Keratinocyte (primary cell): ENCODE measurements around the gene TOMT. TPM values are rescaled to one million over a fixed set of nuclear protein-coding genes. Genes with fewer than 3 reads are reported as not detected.

ENCODE experiments used
- DNase-seq: peaks from one replicate; pipeline ENCODE4 v3.0.0-alpha.2; 2011; ENCODE audit warnings: low read depth, missing footprints, low spot score
- FAIRE-seq: peaks from 2 replicates; lab custom pipeline; 2011; peaks lifted over from hg19 to GRCh38; lab: Jason Lieb, UNC
- H2AFZ ChIP-seq: 2 replicates; pipeline ENCODE4 v1.6.0; 2012; ENCODE audit warnings: low read length, control low read depth, inconsistent platforms; ENCODE audit not compliant: control insufficient read depth
- H3K27ac ChIP-seq: 2 replicates; pipeline ENCODE4 v1.5.1; 2011; ENCODE audit warnings: low read length; ENCODE audit not compliant: control insufficient read depth, insufficient read depth
- H3K27me3 ChIP-seq: 3 replicates; pipeline ENCODE4 v1.6.0; 2011; ENCODE audit warnings: low read length; ENCODE audit not compliant: control insufficient read depth, insufficient read depth; ENCODE audit errors: extremely low read depth
- H3K36me3 ChIP-seq, 2 experiments: 2 replicates in 1 of 2; 3 replicates in 1 of 2; pipeline ENCODE4 v1.5.1; 2011; ENCODE audit warnings: low read length in 2 of 2, mild to moderate bottlenecking in 1 of 2; ENCODE audit not compliant: control insufficient read depth in 2 of 2, insufficient read depth in 2 of 2; ENCODE audit errors: extremely low read depth in 1 of 2
- H3K4me1 ChIP-seq: 3 replicates; pipeline ENCODE4 v1.5.1; 2011; ENCODE audit warnings: low read length; ENCODE audit not compliant: control insufficient read depth, insufficient read depth; ENCODE audit errors: extremely low read depth
- H3K4me2 ChIP-seq: 3 replicates; pipeline ENCODE4 v1.6.0; 2011; ENCODE audit warnings: low read depth, low read length; ENCODE audit not compliant: control insufficient read depth, insufficient read depth; ENCODE audit errors: extremely low read depth
- H3K4me3 ChIP-seq, 3 experiments: fragments of 200-600 bp in 1 of 3; sonication (generic) in 1 of 3; 2 replicates in 2 of 3; 3 replicates in 1 of 3; pipeline ENCODE4 v1.5.1; 2011 to 2016; ENCODE audit warnings: low read length in 3 of 3, mild to moderate bottlenecking in 3 of 3, control low read depth in 2 of 3, inconsistent platforms in 1 of 3, low read depth in 1 of 3, mixed read lengths in 1 of 3, mixed run types in 1 of 3, moderate library complexity in 1 of 3; ENCODE audit not compliant: control insufficient read depth in 2 of 3, insufficient read depth in 2 of 3; ENCODE audit errors: extremely low read depth in 1 of 3
- H3K79me2 ChIP-seq: 2 replicates; pipeline ENCODE4 v1.6.0; 2012; ENCODE audit warnings: low read length; ENCODE audit not compliant: control insufficient read depth, insufficient read depth
- H3K9ac ChIP-seq: 3 replicates; pipeline ENCODE4 v1.6.0; 2011; ENCODE audit warnings: low read length; ENCODE audit not compliant: control insufficient read depth, insufficient read depth; ENCODE audit errors: extremely low read depth
- H3K9me1 ChIP-seq: 3 replicates; pipeline ENCODE4 v1.6.0; 2011; ENCODE audit warnings: low read length; ENCODE audit not compliant: control insufficient read depth, insufficient read depth; ENCODE audit errors: extremely low read depth
- H3K9me3 ChIP-seq: 2 replicates; pipeline ENCODE4 v1.5.1; 2012; ENCODE audit warnings: low read depth, low read length; ENCODE audit not compliant: control insufficient read depth
- H4K20me1 ChIP-seq: 3 replicates; pipeline ENCODE4 v1.6.0; 2011; ENCODE audit warnings: low read length; ENCODE audit not compliant: control insufficient read depth, insufficient read depth; ENCODE audit errors: extremely low read depth
- EZH2 ChIP-seq: IDR thresholded peaks from one replicate; pipeline ENCODE4 v1.6.1; 2012; ENCODE audit warnings: inconsistent platforms, mild to moderate bottlenecking, low read length, moderate library complexity
- dilution Hi-C: fragments of 300-500 bp; cut with MboI; formaldehyde crosslinking; loops from one replicate; pipeline ENCODE4 v1.7.0; 2020; ENCODE audit warnings: low sequenced_read_pairs; ENCODE audit not compliant: extremely low pct_ligation_motif_present
- polyA plus RNA-seq, 5 experiments: library from polyadenylated mRNA; depleted of rRNA in 3 of 5; stranded (reverse) in 3 of 5; stranded (forward) in 1 of 5; unstranded in 1 of 5; fragments of >200 nt; gene quantifications; 1 replicate in 1 of 5; 2 replicates in 3 of 5; 3 replicates in 1 of 5; pipeline versions ENCODE4 v1.2.1 to v1.2.3, GENCODE V29; 2011 to 2012; ENCODE audit warnings: missing spikeins in 2 of 5, low read depth in 1 of 5, low replicate concordance in 1 of 5
- TF ChIP-seq, protein P1 (sequence below), 3 experiments: IDR thresholded peaks in 1 of 3; conservative IDR thresholded peaks in 1 of 3; optimal IDR thresholded peaks in 1 of 3; 2 replicates in 2 of 3; 3 replicates in 1 of 3; pipeline versions ENCODE3 to v1.5.1; 2011; ENCODE audit warnings: low read length in 3 of 3, mild to moderate bottlenecking in 3 of 3, moderate library complexity in 2 of 3, control low read depth in 1 of 3, inconsistent platforms in 1 of 3; ENCODE audit not compliant: insufficient read depth in 2 of 3; ENCODE audit errors: extremely low read depth in 1 of 3

The TOMT gene
- polyA plus RNA-seq, 1 donor (not counting 4 experiments of a cell fraction or from before 2014, with no cell fraction given): not detected

- Histone ChIP-seq H3K4me2 (peak overlapping the region; percentile 97), H3K79me2 (peaks cover 50% of the 10 kb centered on the region), H3K9ac (peak overlapping the region; percentile 87), H2AFZ (peak overlapping the region; percentile 33), H3K4me3 (peak overlapping the region; percentile 73 to 94 (median 94)), H4K20me1 (no peaks in the 10 kb centered on the region), H3K27me3 (no peaks in the 10 kb centered on the region), H3K9me1 (no peaks in the 10 kb centered on the region), H3K9me3 (no peaks in the 10 kb centered on the region), H3K4me1 (peaks cover 48% of the 10 kb centered on the region), H3K27ac (peak overlapping the region; percentile 87), H3K36me3 (no peaks in the 10 kb centered on the region)
- FAIRE-seq (no peak), DNase-seq (no peak)
- dilution Hi-C loops: no loop called here
- TF ChIP-seq EZH2: no peak
- TF ChIP-seq, protein P1, sequence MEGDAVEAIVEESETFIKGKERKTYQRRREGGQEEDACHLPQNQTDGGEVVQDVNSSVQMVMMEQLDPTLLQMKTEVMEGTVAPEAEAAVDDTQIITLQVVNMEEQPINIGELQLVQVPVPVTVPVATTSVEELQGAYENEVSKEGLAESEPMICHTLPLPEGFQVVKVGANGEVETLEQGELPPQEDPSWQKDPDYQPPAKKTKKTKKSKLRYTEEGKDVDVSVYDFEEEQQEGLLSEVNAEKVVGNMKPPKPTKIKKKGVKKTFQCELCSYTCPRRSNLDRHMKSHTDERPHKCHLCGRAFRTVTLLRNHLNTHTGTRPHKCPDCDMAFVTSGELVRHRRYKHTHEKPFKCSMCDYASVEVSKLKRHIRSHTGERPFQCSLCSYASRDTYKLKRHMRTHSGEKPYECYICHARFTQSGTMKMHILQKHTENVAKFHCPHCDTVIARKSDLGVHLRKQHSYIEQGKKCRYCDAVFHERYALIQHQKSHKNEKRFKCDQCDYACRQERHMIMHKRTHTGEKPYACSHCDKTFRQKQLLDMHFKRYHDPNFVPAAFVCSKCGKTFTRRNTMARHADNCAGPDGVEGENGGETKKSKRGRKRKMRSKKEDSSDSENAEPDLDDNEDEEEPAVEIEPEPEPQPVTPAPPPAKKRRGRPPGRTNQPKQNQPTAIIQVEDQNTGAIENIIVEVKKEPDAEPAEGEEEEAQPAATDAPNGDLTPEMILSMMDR (optimal IDR thresholded peaks at IDR 0.05 in 1 of 3, IDR thresholded peaks at IDR 0.05 in 1 of 3, conservative IDR thresholded peaks at IDR 0.05 in 1 of 3; ENCODE audit: extremely low read depth in 1 of 3, insufficient read depth in 2 of 3, low read length in 3 of 3): no peak
These were observed 25.9 kb upstream of the TOMT start for GRCh38 chr11:72079819-72080325.

DNA sequence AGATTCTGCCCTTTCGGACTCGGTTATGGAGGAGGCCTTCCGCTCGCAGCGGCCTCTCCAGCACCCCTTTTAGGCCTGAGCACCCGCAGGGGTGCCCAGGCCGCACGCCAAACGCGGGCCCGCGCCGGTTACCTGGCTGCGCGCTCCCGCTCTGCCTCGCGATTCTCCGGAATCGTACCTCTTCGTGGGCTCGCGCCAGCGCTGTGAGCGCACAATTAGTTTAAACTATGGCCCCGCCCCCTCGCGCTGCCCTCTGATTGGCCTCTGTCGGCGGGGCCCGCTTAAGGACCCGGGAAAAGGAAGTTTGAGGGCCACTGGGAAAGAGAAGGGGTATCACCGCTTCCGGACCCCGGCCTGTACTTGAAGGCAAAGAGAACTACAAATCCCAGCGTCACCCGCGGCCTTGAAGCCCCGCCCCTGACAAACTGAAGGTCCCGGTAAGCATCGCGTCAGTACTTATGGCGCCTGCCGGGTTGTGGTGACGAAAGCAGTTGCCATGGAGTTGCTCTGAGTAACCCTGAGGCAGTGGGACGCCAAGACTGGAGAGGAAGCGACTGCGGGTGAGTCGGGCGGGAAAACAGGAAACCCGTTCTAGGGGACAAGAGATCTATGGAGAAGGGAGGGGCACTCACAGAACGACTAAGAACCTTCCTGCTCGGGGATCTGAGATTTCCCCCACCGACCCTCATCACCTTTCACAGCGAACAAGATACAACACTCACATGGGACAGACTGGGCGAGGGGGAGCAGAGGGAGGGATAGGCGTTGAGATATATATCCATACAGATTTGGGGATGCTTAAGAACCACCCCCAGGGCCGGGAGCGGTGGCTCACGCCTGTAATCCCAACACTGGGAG, 25.2 kb upstream of the TOMT start, which contains the start of the genes LRRC51 and NUMA1:
Gene LRRC51, plus strand, starts transcription at position 525 of the 858 bp plus-strand sequence. CDS start 8,234 bp downstream, outside the sequence.
Gene NUMA1, minus strand, starts transcription at position 217 of the 858 bp plus-strand sequence. CDS start 44,599 bp downstream, outside the sequence.
- peak within 1 kb of the TSS; percentile 73 to 94 (median 94) for H3K4me3 ChIP-seq
- H3K27ac ChIP-seq: peak within 1 kb of the TSS; percentile 90
- TF ChIP-seq, protein P1 (optimal IDR thresholded peaks at IDR 0.05 in 1 of 3, IDR thresholded peaks at IDR 0.05 in 1 of 3, conservative IDR thresholded peaks at IDR 0.05 in 1 of 3; ENCODE audit: extremely low read depth in 1 of 3, insufficient read depth in 2 of 3, low read length in 3 of 3): no peak
- TF ChIP-seq EZH2: no peak
- FAIRE-seq (peak; percentile 85), DNase-seq (peak; percentile 100)
- H3K27me3 ChIP-seq: no peaks in the 10 kb centered on the region
- dilution Hi-C loops: no loop called here
- H3K4me1 ChIP-seq: peaks cover 51% of the 10 kb centered on the region
- H3K9ac ChIP-seq: peak within 1 kb of the TSS; percentile 87
- peak within 1 kb of the TSS; percentile 96 for H2AFZ ChIP-seq
- no peaks in the 10 kb centered on the region for H3K9me1 ChIP-seq
- H4K20me1 ChIP-seq: no peaks in the 10 kb centered on the region
- no peaks in the 10 kb centered on the region for H3K9me3 ChIP-seq
- H3K4me2 ChIP-seq: peak within 1 kb of the TSS; percentile 97
- H3K79me2 ChIP-seq: peaks cover 44% of the 10 kb centered on the region
- H3K36me3 ChIP-seq: no peaks in the 10 kb centered on the region
